ENCODE results near the gene APBA1.

The APBA1 gene

GRCh38 chr9:69397384-69398214, 274.6 kb downstream of the APBA1 start:
- Mint-ChIP-seq H3K4me3 (no peak overlapping the region), H3K4me1 (no peaks in the 10 kb centered on the region), H3K27me3 (peaks cover 12% of the 10 kb centered on the region), H3K36me3 (ENCODE audit: insufficient read depth) (no peaks in the 10 kb centered on the region), H3K9me3 (no peaks in the 10 kb centered on the region), H3K27ac (ENCODE audit: low read depth) (no peak overlapping the region)
- ATAC-seq (replicated peaks; ENCODE audit: extremely low read depth, poor library complexity, severe bottlenecking), result no peak
- DNase-seq (ENCODE audit: low spot score in 2 of 2), result no peak

- DNase-seq (ENCODE audit: low spot score in 2 of 2), result no peak
- ATAC-seq (replicated peaks; ENCODE audit: extremely low read depth, poor library complexity, severe bottlenecking), result no peak
- H3K4me1 Mint-ChIP-seq, result no peaks in the 10 kb centered on the region
- no peak overlapping the region for H3K27ac Mint-ChIP-seq (ENCODE audit: low read depth)
- no peaks in the 10 kb centered on the region for H3K9me3 Mint-ChIP-seq
- H3K36me3 Mint-ChIP-seq (ENCODE audit: insufficient read depth), result no peaks in the 10 kb centered on the region
- H3K4me3 Mint-ChIP-seq, result no peak overlapping the region
- H3K27me3 Mint-ChIP-seq, result peaks cover 18% of the 10 kb centered on the region
These were observed 275.4 kb downstream of the APBA1 start for GRCh38 chr9:69396759-69397158.

GRCh38 chr9:69395718-69396117, 276.5 kb downstream of the APBA1 start:
- Mint-ChIP-seq H3K9me3 (no peaks in the 10 kb centered on the region), H3K4me3 (no peak overlapping the region), H3K27me3 (peaks cover 18% of the 10 kb centered on the region), H3K36me3 (ENCODE audit: insufficient read depth) (no peaks in the 10 kb centered on the region), H3K27ac (ENCODE audit: low read depth) (no peak overlapping the region), H3K4me1 (no peaks in the 10 kb centered on the region)
- DNase-seq (ENCODE audit: low spot score in 2 of 2) (no peak), ATAC-seq (replicated peaks; ENCODE audit: extremely low read depth, poor library complexity, severe bottlenecking) (no peak)

- no peaks in the 10 kb centered on the region for H3K4me1 Mint-ChIP-seq
- peaks cover 18% of the 10 kb centered on the region for H3K27me3 Mint-ChIP-seq
- H3K4me3 Mint-ChIP-seq, result no peak overlapping the region
- H3K27ac Mint-ChIP-seq (ENCODE audit: low read depth), result no peak overlapping the region
- no peaks in the 10 kb centered on the region for H3K36me3 Mint-ChIP-seq (ENCODE audit: insufficient read depth)
- no peak for ATAC-seq (replicated peaks; ENCODE audit: extremely low read depth, poor library complexity, severe bottlenecking)
- no peaks in the 10 kb centered on the region for H3K9me3 Mint-ChIP-seq
- DNase-seq (ENCODE audit: low spot score in 2 of 2), result no peak
These were observed 278.7 kb downstream of the APBA1 start for GRCh38 chr9:69393425-69393824.

GRCh38 chr9:69392826-69393225, 279.3 kb downstream of the APBA1 start:
- H3K27me3 Mint-ChIP-seq, result peaks cover 24% of the 10 kb centered on the region

GRCh38 chr9:69391946-69392345, 280.2 kb downstream of the APBA1 start:
- DNase-seq (ENCODE audit: low spot score in 2 of 2) (no peak), ATAC-seq (replicated peaks; ENCODE audit: extremely low read depth, poor library complexity, severe bottlenecking) (no peak)
- Mint-ChIP-seq H3K36me3 (ENCODE audit: insufficient read depth) (peaks cover 3% of the 10 kb centered on the region), H3K9me3 (no peaks in the 10 kb centered on the region), H3K4me1 (no peaks in the 10 kb centered on the region), H3K27ac (ENCODE audit: low read depth) (no peak overlapping the region), H3K27me3 (peaks cover 33% of the 10 kb centered on the region), H3K4me3 (no peak overlapping the region)

More at GRCh38 chr9:69392826-69393225, 279.3 kb downstream of the APBA1 start:
- DNase-seq (ENCODE audit: low spot score in 2 of 2), result no peak
- H3K36me3 Mint-ChIP-seq (ENCODE audit: insufficient read depth), result no peaks in the 10 kb centered on the region
- no peaks in the 10 kb centered on the region for H3K4me1 Mint-ChIP-seq
- no peak overlapping the region for H3K4me3 Mint-ChIP-seq
- no peak for ATAC-seq (replicated peaks; ENCODE audit: extremely low read depth, poor library complexity, severe bottlenecking)
- H3K27ac Mint-ChIP-seq (ENCODE audit: low read depth), result no peak overlapping the region
- H3K9me3 Mint-ChIP-seq, result no peaks in the 10 kb centered on the region

GRCh38 chr9:69391487-69391886, 280.7 kb downstream of the APBA1 start:
- no peak overlapping the region for H3K27ac Mint-ChIP-seq (ENCODE audit: low read depth)
- H3K36me3 Mint-ChIP-seq (ENCODE audit: insufficient read depth), result peaks cover 3% of the 10 kb centered on the region
- no peaks in the 10 kb centered on the region for H3K4me1 Mint-ChIP-seq
- ATAC-seq (replicated peaks; ENCODE audit: extremely low read depth, poor library complexity, severe bottlenecking) (no peak), DNase-seq (ENCODE audit: low spot score in 2 of 2) (no peak)
- peaks cover 38% of the 10 kb centered on the region for H3K27me3 Mint-ChIP-seq
- no peaks in the 10 kb centered on the region for H3K9me3 Mint-ChIP-seq
- no peak overlapping the region for H3K4me3 Mint-ChIP-seq

GRCh38 chr9:69389437-69389995, 282.7 kb downstream of the APBA1 start:
- Mint-ChIP-seq H3K4me1 (no peaks in the 10 kb centered on the region), H3K27me3 (peaks cover 46% of the 10 kb centered on the region), H3K4me3 (no peak overlapping the region), H3K9me3 (no peaks in the 10 kb centered on the region), H3K27ac (ENCODE audit: low read depth) (no peak overlapping the region), H3K36me3 (ENCODE audit: insufficient read depth) (peaks cover 3% of the 10 kb centered on the region)
- DNase-seq (ENCODE audit: low spot score in 2 of 2) (no peak), ATAC-seq (replicated peaks; ENCODE audit: extremely low read depth, poor library complexity, severe bottlenecking) (no peak)

- peaks cover 45% of the 10 kb centered on the region for H3K27me3 Mint-ChIP-seq
- H3K4me3 Mint-ChIP-seq, result no peak overlapping the region
- no peaks in the 10 kb centered on the region for H3K4me1 Mint-ChIP-seq
- H3K36me3 Mint-ChIP-seq (ENCODE audit: insufficient read depth), result peaks cover 3% of the 10 kb centered on the region
- no peaks in the 10 kb centered on the region for H3K9me3 Mint-ChIP-seq
- H3K27ac Mint-ChIP-seq (ENCODE audit: low read depth), result no peak overlapping the region
- DNase-seq (ENCODE audit: low spot score in 2 of 2), result no peak
- no peak for ATAC-seq (replicated peaks; ENCODE audit: extremely low read depth, poor library complexity, severe bottlenecking)
These were observed 283.6 kb downstream of the APBA1 start for GRCh38 chr9:69388596-69388995.

- Mint-ChIP-seq H3K9me3 (no peaks in the 10 kb centered on the region), H3K4me1 (no peaks in the 10 kb centered on the region), H3K4me3 (no peak overlapping the region), H3K27ac (ENCODE audit: low read depth) (no peak overlapping the region), H3K36me3 (ENCODE audit: insufficient read depth) (peaks cover 3% of the 10 kb centered on the region), H3K27me3 (peaks cover 39% of the 10 kb centered on the region)
- no peak for ATAC-seq (replicated peaks; ENCODE audit: extremely low read depth, poor library complexity, severe bottlenecking)
- DNase-seq (ENCODE audit: low spot score in 2 of 2), result no peak
These were observed 285.5 kb downstream of the APBA1 start for GRCh38 chr9:69386651-69387050.

GRCh38 chr9:69385581-69386033, 286.6 kb downstream of the APBA1 start:
- Mint-ChIP-seq H3K27me3 (peaks cover 42% of the 10 kb centered on the region), H3K27ac (ENCODE audit: low read depth) (no peak overlapping the region), H3K4me3 (no peak overlapping the region), H3K4me1 (no peaks in the 10 kb centered on the region), H3K36me3 (ENCODE audit: insufficient read depth) (peaks cover 3% of the 10 kb centered on the region), H3K9me3 (no peaks in the 10 kb centered on the region)
- ATAC-seq (replicated peaks; ENCODE audit: extremely low read depth, poor library complexity, severe bottlenecking) (no peak), DNase-seq (ENCODE audit: low spot score in 2 of 2) (no peak)

- H3K9me3 Mint-ChIP-seq, result no peaks in the 10 kb centered on the region
- ATAC-seq (replicated peaks; ENCODE audit: extremely low read depth, poor library complexity, severe bottlenecking), result no peak
These were observed 290.0 kb downstream of the APBA1 start for GRCh38 chr9:69382135-69382534.

GRCh38 chr9:69380811-69381210, 291.4 kb downstream of the APBA1 start:
- H3K4me1 Mint-ChIP-seq, result no peaks in the 10 kb centered on the region
- ATAC-seq (replicated peaks; ENCODE audit: extremely low read depth, poor library complexity, severe bottlenecking) (no peak), DNase-seq (ENCODE audit: low spot score in 2 of 2) (no peak)
- no peaks in the 10 kb centered on the region for H3K36me3 Mint-ChIP-seq (ENCODE audit: insufficient read depth)
- H3K27ac Mint-ChIP-seq (ENCODE audit: low read depth), result no peak overlapping the region
- no peaks in the 10 kb centered on the region for H3K9me3 Mint-ChIP-seq
- peaks cover 22% of the 10 kb centered on the region for H3K27me3 Mint-ChIP-seq
- H3K4me3 Mint-ChIP-seq, result no peak overlapping the region

More at GRCh38 chr9:69382135-69382534, 290.0 kb downstream of the APBA1 start:
- Mint-ChIP-seq H3K4me3 (no peak overlapping the region), H3K27me3 (peaks cover 29% of the 10 kb centered on the region), H3K4me1 (no peaks in the 10 kb centered on the region), H3K27ac (ENCODE audit: low read depth) (no peak overlapping the region), H3K36me3 (ENCODE audit: insufficient read depth) (no peaks in the 10 kb centered on the region)
- no peak for DNase-seq (ENCODE audit: low spot score in 2 of 2)
